Left renal cortex interstitium (tissue), 4 donors: Measurements from ENCODE around the gene FAM222B. TPM values are rescaled to one million over a fixed set of nuclear protein-coding genes. Genes with fewer than 3 reads are reported as not detected.
"Not testable (repeated sequence)": the region's sequence is repeated elsewhere in the genome, so short reads cannot be mapped to it uniquely, and the experiment has no call there.

ENCODE experiments used
- DNase-seq, 4 donors: peaks; one replicate each; pipeline ENCODE4 v3.0.0-alpha.2; 2013; ENCODE audit warnings: low read depth in 4 of 4, low spot score in 2 of 4, missing footprints in 1 of 4
- polyA plus RNA-seq, 4 donors: library from polyadenylated mRNA; unstranded; fragments of 120-200 nt; gene quantifications; one replicate each; pipeline ENCODE4 v1.2.1, GENCODE V29; 2013; ENCODE audit not compliant: insufficient read length in 4 of 4

Gene FAM222B
- polyA plus RNA-seq, 4 donors: 20.1 to 26.2 (median 20.8) TPM

- DNase-seq: no peak
These were observed 107.3 kb downstream of the FAM222B start for GRCh38 chr17:28735242-28735722.

DNA sequence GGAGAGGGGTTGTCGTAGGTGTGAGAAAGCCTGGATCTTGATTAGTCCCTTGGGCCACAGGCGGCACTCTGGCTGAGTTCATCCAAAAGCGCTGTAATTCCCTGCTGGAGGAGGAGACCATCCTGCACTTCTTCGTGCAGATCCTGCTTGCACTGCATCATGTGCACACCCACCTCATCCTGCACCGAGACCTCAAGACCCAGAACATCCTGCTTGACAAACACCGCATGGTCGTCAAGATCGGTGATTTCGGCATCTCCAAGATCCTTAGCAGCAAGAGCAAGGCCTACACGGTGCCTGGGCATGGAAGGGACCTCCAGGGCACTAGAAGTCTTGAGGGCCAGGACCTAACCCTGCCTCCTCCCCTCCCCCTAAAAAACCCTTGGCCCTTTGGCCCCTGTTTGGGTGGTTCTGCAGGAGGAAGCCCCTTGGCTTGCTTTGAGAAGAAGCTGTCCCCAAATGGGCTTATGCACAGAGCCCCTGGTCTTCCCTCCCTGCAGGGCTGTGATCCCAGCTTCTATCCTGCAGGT is 107.8 kb downstream of the FAM222B start:
- DNase-seq: no peak

DNA sequence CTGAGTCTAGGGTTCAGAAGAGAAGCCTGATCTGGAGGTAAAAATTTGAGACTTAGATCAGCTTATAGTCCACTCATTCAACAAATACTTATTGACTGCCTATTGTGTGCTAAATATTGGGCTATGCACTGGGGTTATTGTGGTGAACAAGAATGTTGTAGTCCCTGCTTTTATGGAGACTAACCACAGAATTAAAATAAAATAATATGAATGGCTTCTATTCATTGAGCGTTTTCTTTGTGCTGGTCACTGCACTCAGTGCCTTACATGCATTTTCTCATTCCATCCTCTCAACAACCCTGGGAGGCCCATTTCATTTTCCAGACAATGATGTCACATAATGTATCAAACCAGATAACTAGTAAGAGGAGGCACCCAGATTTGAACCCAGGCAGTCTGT is 109.2 kb downstream of the FAM222B start:
- DNase-seq: no peak

DNA sequence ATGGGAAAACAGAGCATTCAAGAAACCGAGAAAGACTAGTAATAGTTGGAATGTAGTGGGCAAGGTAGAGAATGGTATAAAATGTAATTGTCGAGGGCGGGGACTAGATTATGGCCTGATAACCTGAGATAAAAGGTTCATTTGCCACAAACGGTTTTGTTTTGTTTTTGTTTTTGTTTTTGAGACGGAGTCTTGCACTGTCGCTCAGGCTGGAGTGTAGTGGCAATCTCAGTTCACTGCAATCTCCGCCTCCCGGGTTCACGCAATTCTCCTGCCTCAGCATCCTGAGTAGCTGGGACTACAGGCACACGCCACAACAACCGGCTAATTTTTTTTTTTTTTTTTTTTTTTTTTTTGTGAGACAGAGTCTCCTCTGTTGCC is 112.7 kb downstream of the FAM222B start:
- no peak for DNase-seq

- DNase-seq: peak in 2 of 4 donors; percentile 88 to 90
These were observed 114.0 kb downstream of the FAM222B start, which contains the start of gene NEK8 for GRCh38 chr17:28728364-28729200. Gene NEK8 (plus strand): TSS chr17:28728788. CDS start chr17:28728814, 26 bp downstream.

DNA sequence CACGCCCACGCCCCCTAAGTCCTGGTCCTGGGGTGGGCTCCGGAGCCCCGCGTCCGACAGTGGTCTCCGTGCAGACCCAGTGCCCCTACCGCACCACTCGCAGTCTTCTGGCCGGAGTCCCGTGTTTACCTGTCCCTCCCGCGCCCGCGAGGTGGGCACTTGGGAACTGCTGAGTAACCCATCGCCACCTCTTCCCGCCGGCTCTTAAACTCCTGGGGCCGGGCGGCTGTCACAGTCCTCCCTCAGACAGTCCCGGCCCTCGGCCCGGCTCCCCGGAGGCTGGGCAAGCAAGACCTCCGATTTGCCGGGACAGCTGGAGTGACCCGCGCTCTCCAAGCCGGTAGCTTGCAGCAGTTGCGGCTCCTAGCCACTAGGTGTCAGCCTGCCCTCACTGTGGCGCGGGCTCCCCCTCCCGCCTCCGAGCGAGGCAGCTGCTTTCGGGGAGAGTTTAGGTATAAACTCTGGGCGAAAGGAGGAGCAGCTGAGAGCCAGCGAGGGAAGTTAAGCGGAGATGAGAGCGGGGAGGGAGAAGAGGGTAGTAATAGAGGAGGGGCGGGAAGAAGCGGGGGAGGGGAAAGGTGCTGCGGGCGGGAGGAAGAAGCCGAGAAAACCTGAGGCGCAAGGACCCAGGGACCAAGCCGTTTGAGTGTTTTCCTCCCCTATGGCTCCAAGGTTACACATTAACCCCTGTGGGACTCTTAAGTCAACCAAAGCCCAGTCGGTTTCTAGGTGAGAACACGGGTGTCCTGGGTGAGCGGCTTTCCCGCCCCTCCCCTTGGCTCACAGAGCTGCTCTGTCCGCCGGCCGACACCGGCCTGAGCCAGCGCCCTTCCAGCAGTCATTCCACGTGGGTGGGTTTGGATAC is 115.7 kb downstream of the FAM222B start:
- DNase-seq: peak in 2 of 4 donors; percentile 94 to 95

DNA sequence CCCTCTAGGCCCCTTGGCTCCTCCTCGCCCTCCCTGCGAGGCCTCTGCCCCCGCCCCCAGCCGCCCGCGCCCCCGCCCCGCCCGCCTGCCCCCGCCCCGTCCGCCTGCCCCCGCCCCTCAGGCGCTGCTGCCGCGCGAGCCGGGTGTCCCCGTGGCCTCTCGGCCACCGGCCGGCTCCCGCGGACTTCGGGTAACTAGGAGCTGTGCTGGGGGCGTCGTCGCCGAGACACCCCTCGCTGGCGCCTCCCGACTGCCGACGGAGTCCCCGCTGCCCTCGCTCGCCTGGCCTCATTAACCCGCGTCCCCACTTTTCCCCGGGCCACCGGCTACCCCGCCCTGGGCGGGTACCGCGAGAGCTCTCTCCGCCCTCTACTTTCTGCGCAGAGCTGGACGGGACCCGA is 116.4 kb downstream of the FAM222B start, which contains the start of gene TLCD1:
TLCD1 (minus strand) TSS at position 8 of the 401 bp plus-strand sequence. CDS start 136 bp downstream, outside the sequence.
- DNase-seq: no peak

- DNase-seq: no peak
These were observed 116.8 kb downstream of the FAM222B start for GRCh38 chr17:28725660-28726225.

DNA sequence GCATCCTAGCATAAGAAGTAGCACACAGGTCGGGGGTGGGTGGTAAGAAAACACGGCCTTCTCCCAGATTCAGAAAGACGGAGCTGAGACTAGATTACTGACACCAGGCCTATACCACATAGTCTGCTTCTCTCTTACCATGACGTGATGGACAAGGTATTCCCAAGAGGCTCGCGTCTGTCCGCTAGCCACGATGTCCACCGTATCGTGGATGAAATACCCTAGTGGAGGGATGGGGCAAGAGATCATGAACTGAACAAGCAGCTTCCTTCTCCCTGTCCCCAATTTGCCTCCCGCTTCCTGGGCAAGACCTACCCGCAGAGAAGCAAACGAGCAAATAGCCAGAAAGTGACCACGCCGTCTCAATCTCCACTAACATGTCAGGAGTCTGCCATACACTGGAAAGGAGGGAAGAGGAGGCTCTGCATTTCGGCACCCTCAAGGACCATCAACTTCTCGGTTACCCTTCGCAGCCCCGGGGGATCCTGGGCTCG is 117.4 kb downstream of the FAM222B start:
- DNase-seq: no peak

- DNase-seq: no peak
These were observed 118.0 kb downstream of the FAM222B start for GRCh38 chr17:28724500-28725165.

- not testable (repeated sequence) for DNase-seq
These were observed 118.6 kb downstream of the FAM222B start for GRCh38 chr17:28723836-28724499.

DNA sequence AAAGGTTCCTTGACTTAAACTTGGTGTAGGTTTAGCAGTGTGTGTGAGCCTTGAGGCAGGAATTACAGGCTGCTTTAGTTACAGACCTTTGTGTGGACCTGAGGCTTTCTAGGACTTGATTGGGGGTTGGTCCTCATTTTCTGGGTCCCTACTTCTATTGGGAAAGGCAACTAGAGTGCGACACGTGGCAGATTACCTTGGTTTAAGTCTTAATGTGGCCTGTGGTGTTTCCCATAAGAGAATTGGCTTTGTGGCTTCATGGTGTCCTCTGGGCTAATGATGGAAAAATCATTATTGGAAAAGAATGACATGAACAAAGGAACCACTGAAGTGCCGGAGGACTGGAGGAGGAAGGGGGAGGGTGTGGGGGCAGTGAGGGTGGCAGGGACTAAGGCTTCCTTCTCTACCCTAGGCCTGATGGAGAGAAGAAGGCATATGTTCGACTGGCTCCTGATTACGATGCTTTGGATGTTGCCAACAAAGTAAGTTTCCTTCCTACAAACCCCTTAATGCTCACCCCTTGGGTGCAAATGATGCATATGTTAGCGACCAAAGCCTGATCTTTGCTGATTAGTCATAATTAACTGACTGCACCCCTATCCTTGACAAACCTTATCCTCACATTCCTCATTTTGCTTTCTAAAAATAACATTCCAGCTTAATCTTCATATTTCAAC is 119.3 kb downstream of the FAM222B start:
- DNase-seq: no peak

GRCh38 chr17:28722417-28723158 is 120.0 kb downstream of the FAM222B start:
- no peak for DNase-seq

DNA sequence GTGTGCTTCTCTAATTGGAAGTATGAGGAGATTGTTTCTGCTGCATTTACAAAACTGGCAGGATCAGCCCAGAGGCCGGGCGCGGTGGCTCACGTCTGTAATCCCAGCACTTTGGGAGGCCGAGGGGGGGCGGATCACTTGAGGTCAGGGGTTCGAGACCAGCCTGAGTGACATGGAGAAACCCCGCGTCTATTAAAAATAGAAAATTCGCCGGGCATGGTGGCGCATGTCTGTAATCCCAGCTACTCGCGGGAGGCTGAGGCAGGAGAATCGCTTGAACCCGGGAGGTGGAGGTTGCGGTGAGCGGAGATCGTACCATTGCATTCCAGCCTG is 121.6 kb downstream of the FAM222B start:
- not testable (repeated sequence) for DNase-seq

GRCh38 chr17:28720247-28720996 is 122.2 kb downstream of the FAM222B start:
- DNase-seq: no peak

DNA sequence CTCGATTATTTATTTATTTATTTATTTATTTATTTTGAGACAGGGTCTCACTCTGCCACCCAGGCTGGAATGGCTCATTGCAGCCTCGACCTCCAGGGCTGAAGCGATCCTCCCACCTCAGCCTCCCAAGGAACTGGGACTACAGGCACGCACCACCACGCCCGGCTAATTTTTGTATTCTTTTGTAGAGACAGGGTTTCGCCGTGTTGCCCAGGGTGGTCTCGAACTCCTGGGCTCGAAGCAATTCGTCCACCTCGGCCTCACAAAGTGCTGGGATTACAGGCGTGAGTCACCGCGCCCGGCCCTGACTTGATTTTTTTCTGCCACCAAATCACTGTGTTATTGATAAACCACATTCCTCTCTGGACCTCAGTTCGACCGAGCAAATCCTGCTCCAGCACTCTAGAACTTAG is 123.6 kb downstream of the FAM222B start:
- DNase-seq: no peak

GRCh38 chr17:28718333-28719020 is 124.1 kb downstream of the FAM222B start:
- DNase-seq: no peak
